Stimulated activated CD4-positive, alpha-beta T cell treated with anti-CD3 and anti-CD28 coated beads, Interleukin-15, amount 100 ng/mL, for 48 hours (primary cell): ENCODE results near the gene UGT3A1.
A peak's percentile ranks its signal among the peaks of the same experiment; 100 is the strongest.
"Not testable (repeated sequence)": the region's sequence is repeated elsewhere in the genome, so short reads cannot be mapped to it uniquely, and the experiment has no call there.

Experiments used
- DNase-seq, 2 donors: peaks; one replicate each; pipeline ENCODE4 v3.0.0-alpha.2; 2020; ENCODE audit warnings: low read depth in 2 of 2

The UGT3A1 gene

DNA sequence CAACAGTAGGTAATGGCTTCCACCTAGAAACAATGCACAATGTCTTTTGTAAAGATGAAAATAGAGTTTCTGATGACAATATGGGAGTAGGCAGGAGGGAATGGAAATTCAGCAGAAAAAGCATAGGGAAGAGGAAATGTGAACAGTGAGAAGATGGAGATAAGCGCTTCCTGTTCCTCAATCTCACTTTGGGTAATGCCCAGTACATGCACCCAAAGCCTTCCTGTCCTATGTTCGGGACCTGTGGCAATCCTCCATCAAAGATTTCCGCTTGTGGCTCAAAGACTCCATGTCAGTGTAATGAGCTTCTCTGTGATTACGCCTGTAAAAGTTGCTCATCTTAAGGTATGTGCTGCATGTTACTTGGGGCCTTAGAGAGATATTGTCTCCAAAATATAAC is 2.7 kb downstream of the UGT3A1 start:
- no peak for DNase-seq

DNA sequence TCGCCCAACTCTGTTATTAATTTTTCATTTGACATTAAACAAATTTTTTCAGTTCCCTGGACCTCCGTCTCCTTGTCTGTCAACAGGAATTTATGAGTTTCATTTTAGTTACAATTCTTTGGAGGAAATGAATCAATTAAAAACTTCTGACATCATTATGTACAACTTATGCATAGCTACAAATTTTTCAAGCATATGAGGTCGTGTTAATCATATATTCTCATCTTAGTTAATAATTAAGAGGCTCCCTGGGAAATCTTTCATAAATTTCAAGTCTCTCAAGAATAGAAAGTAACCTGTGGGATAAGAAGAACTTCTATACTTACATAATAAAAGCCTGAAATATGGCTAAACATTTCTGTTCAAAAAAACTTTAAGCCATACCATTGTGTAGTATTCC is 3.4 kb downstream of the UGT3A1 start:
- no peak for DNase-seq

DNA sequence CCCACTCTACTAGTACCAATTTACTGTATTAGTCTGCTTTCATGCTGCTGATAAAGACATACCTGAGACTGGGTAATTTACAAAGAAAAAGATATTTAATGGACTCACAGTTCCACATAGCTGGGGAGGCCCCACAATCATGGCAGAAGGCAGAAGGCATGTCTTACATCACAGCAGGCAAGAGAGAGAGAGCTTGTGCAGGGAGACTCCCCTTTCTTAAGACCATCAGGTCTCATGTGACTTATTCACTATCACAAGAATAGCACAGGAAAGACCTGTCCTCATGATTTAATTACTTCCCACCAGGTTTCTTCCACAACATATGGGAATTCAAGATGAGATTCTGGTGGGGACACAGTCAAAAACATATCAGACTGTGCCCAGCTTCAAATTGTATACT is 11.5 kb downstream of the UGT3A1 start:
- no peak for DNase-seq

DNA sequence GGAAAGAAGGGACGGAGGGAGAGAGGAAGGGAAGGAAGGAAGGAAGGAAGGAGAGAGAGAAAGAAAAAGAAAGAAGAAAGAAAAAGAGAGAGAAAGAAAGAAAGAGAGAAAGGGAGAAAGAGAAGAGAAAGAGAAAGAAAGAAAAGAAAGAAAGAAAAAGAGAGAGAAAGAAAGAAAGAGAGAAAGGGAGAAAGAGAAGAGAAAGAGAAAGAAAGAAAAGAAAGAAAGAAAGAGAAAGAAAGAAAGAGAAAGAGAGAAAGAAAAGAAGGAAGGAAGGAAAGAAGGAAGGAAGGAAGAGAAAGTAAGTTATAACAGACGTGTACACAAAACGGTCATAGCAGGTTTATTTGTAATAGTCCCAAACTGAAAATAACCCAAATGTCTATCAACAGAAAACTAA is 14.3 kb downstream of the UGT3A1 start:
- not testable (repeated sequence) for DNase-seq

- DNase-seq, result no peak
Observed at GRCh38 chr5:35974570-35974969, 16.6 kb downstream of the UGT3A1 start.

DNA sequence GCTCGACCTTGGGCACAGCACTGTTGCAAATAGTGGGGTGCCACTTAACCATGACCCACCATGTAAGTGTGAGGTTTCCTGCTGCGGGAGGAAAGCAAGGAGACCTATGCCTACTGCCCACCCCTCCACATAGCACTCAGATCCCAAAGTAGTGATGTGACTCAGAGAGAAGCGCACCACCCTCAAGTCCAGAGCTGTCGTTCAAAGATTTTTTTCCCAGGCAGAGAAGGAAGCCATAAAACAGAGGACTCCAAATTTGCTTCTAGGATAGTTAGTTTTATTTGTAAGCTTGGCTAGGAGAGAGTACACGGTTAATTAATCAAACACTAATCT is 19.3 kb downstream of the UGT3A1 start:
- no peak for DNase-seq

- no peak for DNase-seq
Observed at GRCh38 chr5:35971186-35971877, 19.9 kb downstream of the UGT3A1 start.

GRCh38 chr5:35963381-35963843 is 27.8 kb downstream of the UGT3A1 start:
- DNase-seq, result no peak

- DNase-seq, result no peak
Observed at GRCh38 chr5:35960328-35960727, 30.9 kb downstream of the UGT3A1 start.

DNA sequence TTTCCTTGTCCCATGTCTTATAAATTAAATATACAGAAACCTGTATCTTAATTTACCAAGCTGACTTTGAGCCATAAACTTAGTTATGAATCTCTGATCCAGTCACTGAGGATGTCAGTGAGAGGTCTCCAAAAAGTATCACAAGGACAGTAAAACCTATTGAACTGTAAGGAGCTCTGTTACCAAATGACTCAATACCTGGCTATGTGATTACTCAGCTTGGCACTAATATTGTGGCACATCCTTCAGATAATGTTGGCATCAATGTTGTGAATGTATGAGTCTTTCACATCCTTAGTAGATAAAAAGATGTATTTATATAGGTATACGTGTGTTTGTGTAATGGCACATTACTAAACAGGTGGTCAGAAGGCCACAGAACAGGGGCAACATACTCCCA is 34.8 kb downstream of the UGT3A1 start:
- no peak for DNase-seq

DNA sequence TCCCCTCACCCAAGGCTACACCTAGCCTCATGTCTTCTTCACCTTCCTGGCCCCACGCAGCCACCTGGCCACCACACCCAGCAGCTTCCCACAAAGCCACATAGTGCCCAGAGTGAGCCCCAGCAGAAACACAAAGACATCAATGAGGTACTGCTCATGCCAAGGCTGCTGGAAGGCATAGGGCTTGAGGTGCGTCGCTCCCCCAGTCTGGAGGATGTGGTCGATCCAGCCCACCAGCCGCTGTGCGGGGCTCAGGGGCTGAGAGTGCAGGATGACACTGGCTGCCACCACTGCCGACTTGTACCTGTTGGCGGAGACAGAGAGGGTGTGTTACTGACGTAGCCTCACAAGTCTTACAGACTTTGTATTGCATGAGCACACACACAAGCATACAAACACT is 37.0 kb downstream of the UGT3A1 start:
- no peak for DNase-seq

GRCh38 chr5:35947085-35947484 is 44.1 kb downstream of the UGT3A1 start:
- DNase-seq, result no peak

- DNase-seq, result no peak
Observed at GRCh38 chr5:35939639-35940038, 51.6 kb downstream of the UGT3A1 start.

- no peak for DNase-seq
Observed at GRCh38 chr5:35938568-35939227, 52.5 kb downstream of the UGT3A1 start, which contains the start of gene CAPSL. Gene CAPSL, minus strand, starts transcription at chr5:35938622. Its CDS starts 17,502 bp downstream, at chr5:35921120.

GRCh38 chr5:35926389-35927051 is 64.7 kb downstream of the UGT3A1 start:
- DNase-seq, result peak in 1 of 2 donors; percentile 60

GRCh38 chr5:35924950-35925722 is 66.1 kb downstream of the UGT3A1 start:
- peak; percentile 81 to 84 for DNase-seq

DNA sequence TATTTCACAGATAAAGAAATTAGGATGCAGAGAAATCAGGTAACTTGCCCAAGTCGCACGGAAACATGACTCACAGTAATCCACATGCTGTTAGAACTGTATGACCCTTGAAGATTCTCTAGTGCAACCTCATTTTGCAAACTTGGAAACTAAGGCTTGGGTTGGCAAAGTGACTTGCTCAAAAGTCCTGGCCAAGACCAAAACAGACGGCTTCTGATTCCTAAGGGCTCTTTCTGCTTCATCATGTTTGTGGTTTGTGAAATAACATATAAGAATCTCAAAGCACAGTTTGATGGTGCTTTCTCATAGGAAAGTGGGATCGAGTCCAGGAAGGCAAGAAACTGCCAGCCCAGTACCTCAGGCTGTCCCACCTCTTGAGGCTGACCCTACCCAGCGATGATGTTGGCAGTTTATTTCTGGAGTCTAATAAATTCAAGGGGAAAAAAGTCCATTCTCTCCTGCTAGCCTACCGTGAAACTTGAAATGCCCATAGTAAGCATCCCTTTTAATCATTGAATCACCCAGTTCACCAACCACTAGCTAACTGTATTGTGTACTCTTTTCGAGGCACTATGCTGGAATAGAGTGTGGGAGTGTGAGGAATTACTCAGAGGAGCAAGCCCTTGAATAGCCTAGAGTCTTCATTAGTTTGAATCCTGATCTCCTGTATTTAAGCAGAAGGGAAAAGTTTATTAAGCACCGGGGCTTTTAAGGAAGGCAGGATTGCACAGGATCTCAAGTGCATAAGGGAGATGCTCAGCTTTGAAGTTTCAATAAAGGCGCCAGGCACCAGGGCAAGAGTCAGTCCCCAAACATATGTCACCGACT is 66.9 kb downstream of the UGT3A1 start:
- DNase-seq, result no peak

DNA sequence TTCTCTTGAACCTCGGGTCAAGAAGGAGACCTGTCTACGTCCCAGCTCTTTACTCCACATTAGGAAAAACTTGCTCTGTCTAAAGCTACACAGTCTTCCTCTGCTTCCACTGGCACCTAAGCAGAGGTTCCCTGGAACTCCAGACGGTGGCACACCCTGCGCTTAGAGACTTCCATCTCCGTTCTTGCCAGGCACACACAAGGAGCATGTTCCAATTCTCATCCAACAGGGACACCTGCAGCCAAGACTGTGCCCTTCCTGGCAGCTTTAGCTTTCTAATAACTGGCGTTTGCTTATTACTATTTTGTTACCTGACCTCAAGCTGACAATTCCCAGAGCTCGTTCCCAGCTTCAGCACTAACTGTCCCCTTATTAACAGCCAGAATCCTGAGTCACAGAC is 68.7 kb downstream of the UGT3A1 start:
- DNase-seq, result no peak

GRCh38 chr5:35921930-35922329 is 69.3 kb downstream of the UGT3A1 start:
- DNase-seq, result no peak

- no peak for DNase-seq
Observed at GRCh38 chr5:35920890-35921289, 70.3 kb downstream of the UGT3A1 start.

GRCh38 chr5:35919191-35919590 is 72.0 kb downstream of the UGT3A1 start:
- DNase-seq, result no peak
